Chondrocyte (in vitro differentiated cells): ENCODE data around the gene LAMB4. TPM values are rescaled to one million over a fixed set of nuclear protein-coding genes. Genes with fewer than 3 reads are reported as not detected.
A peak's percentile ranks its signal among the peaks of the same experiment; 100 is the strongest.

Experiments
- DNase-seq: peaks from one replicate; pipeline ENCODE4 v3.0.0; 2021; ENCODE audit warnings: mixed read lengths, low spot score
- H3K27ac Mint-ChIP-seq: one replicate; pipeline ENCODE4 v1.8.0; 2021; ENCODE audit warnings: mild to moderate bottlenecking, moderate library complexity, mixed read lengths; ENCODE audit not compliant: unreplicated experiment
- H3K27me3 Mint-ChIP-seq: 2 replicates; pipeline ENCODE4 v1.8.0; 2021; ENCODE audit warnings: low read depth, mixed read lengths
- H3K36me3 Mint-ChIP-seq: 2 replicates; pipeline ENCODE4 v1.8.0; 2021; ENCODE audit warnings: low read depth, mixed read lengths
- H3K4me1 Mint-ChIP-seq: 2 replicates; pipeline ENCODE4 v1.8.0; 2021; ENCODE audit warnings: low read depth, mild to moderate bottlenecking, mixed read lengths
- H3K4me3 Mint-ChIP-seq: one replicate; pipeline ENCODE4 v1.8.0; 2021; ENCODE audit warnings: mild to moderate bottlenecking, moderate library complexity, mixed read lengths; ENCODE audit not compliant: unreplicated experiment
- H3K9me3 Mint-ChIP-seq: 2 replicates; pipeline ENCODE4 v1.8.0; 2021; ENCODE audit warnings: low read depth, mixed read lengths
- total RNA-seq: library from RNA; stranded (reverse); gene quantifications from 3 replicates; pipeline ENCODE4 v1.2.1, GENCODE V29; 2021
- TF ChIP-seq, protein P1 (sequence below): fragments of 200-600 bp; sonication (generic); IDR thresholded peaks from 2 replicates; pipeline ENCODE4 v1.5.0; 2021; ENCODE audit warnings: antibody characterized with exemption, mild to moderate bottlenecking, moderate library complexity

The LAMB4 gene
- total RNA-seq, 1 donor from 2014 or later, result not detected

DNA sequence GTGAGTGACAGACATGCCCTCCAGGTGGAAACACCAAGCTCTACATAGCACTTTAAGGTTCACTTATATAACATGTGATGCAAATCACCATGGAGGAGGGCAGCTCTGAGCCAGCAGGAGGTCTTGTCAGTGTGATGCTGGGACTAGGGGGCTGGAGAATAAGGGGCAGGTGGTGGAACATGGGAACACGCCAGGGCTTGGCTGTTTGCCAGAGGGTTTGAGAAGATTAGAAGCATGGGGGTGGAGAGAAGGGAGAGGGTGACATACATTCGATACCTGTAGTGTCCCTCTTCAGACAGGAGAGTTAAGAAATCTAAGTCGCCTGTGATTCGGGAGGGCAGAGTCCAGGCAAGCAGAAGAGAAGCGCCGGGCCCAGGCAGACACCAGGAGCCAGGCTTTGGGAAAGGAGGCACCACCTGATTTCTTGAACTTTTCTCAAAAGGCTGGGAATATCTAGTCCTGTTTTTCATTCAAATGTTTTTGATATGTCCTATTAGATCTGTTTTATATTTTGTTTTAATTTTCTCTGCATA is 16.9 kb upstream of the LAMB4 start:
- H3K4me1 Mint-ChIP-seq, result no peaks in the 10 kb centered on the region
- no peaks in the 10 kb centered on the region for H3K27me3 Mint-ChIP-seq
- no peak overlapping the region for H3K4me3 Mint-ChIP-seq
- H3K36me3 Mint-ChIP-seq, result no peaks in the 10 kb centered on the region
- H3K27ac Mint-ChIP-seq, result no peak overlapping the region
- TF ChIP-seq, protein P1, sequence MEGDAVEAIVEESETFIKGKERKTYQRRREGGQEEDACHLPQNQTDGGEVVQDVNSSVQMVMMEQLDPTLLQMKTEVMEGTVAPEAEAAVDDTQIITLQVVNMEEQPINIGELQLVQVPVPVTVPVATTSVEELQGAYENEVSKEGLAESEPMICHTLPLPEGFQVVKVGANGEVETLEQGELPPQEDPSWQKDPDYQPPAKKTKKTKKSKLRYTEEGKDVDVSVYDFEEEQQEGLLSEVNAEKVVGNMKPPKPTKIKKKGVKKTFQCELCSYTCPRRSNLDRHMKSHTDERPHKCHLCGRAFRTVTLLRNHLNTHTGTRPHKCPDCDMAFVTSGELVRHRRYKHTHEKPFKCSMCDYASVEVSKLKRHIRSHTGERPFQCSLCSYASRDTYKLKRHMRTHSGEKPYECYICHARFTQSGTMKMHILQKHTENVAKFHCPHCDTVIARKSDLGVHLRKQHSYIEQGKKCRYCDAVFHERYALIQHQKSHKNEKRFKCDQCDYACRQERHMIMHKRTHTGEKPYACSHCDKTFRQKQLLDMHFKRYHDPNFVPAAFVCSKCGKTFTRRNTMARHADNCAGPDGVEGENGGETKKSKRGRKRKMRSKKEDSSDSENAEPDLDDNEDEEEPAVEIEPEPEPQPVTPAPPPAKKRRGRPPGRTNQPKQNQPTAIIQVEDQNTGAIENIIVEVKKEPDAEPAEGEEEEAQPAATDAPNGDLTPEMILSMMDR, result no peak
- H3K9me3 Mint-ChIP-seq, result no peaks in the 10 kb centered on the region
- no peak for DNase-seq

DNA sequence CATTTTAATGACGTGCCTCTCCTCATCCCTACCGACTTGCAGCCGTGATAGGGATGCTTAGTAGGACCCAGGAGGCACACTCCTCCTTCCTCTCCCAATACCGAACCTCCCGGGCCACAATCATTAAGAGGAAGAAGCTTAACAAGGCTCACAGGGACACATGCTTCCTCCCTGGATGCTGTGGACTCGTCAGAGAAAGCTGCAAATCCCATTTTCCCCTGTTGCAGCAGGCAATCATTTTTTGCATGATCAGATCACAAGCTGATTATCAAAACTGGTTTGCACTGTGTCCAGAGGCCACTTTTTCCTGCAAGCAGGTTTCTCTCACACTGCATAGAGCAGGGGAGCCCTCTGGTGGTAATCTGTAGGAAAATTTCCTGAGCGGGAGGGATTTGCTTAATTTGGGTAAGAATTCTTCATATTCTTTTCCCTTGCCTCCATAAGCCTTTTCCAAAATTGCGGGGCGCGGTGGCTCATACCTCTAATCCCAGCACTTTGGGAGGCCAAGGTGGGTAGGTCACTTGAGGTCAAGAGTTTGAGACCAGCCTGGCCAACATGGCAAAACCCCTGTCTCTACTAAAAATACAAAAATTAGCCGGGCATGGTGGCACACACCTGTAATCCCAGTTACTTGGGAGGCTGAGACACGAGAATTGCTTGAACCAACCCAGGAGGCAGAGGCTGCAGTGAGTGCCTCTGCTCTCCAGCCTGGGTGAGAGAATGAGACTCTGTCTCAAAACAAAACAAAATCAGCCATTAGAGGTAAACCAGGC is 16.1 kb upstream of the LAMB4 start:
- H3K27ac Mint-ChIP-seq, result no peak overlapping the region
- no peaks in the 10 kb centered on the region for H3K4me1 Mint-ChIP-seq
- H3K4me3 Mint-ChIP-seq, result no peak overlapping the region
- DNase-seq, result no peak
- TF ChIP-seq, protein P1, result peak; percentile 98
- no peaks in the 10 kb centered on the region for H3K36me3 Mint-ChIP-seq
- H3K27me3 Mint-ChIP-seq, result no peaks in the 10 kb centered on the region
- no peaks in the 10 kb centered on the region for H3K9me3 Mint-ChIP-seq

DNA sequence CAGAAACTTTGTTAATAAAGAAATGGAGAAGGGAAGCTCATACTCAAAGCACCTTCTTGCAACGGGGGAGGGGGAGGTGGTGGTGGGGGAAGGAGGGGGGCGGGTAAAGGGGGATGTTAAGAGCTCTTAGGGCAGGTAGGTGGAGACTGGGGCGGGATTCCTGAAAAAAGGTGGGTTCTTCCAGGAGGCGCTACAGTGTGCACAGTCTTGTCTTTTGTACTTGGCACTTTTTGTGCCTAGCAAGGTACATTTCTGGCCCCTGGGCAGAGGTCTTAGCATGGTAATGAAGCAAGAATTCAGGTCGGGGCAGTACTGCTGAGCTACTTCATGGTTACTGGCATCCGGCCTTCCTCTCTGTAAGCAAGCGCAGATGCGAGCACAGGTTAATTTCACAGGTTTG is 15.2 kb upstream of the LAMB4 start:
- DNase-seq, result no peak
- H3K4me3 Mint-ChIP-seq, result no peak overlapping the region
- H3K4me1 Mint-ChIP-seq, result peaks cover 2% of the 10 kb centered on the region
- H3K27ac Mint-ChIP-seq, result no peak overlapping the region
- H3K36me3 Mint-ChIP-seq, result no peaks in the 10 kb centered on the region
- TF ChIP-seq, protein P1, result no peak
- no peaks in the 10 kb centered on the region for H3K27me3 Mint-ChIP-seq
- H3K9me3 Mint-ChIP-seq, result no peaks in the 10 kb centered on the region

DNA sequence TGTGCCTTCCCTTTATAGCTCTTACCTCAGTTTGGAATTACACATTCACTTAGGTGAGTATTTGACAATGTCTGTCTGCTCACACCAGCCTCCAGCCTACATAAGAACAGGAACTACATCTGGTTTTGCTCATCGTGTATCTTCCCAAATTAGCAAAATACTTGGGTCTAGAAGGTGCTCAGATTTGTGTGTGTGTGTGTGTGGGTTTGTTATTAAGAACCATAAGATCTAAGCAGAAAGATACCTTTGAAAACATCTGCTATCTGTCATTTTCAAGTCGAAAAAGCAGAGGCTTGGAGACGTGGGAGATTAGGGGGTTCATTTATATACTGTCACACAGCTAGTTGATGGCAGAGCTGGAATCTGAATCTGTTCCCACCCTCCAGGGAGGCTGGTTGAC is 14.8 kb upstream of the LAMB4 start:
- no peak overlapping the region for H3K27ac Mint-ChIP-seq
- H3K9me3 Mint-ChIP-seq, result no peaks in the 10 kb centered on the region
- TF ChIP-seq, protein P1, result no peak
- H3K4me1 Mint-ChIP-seq, result peaks cover 7% of the 10 kb centered on the region
- no peak overlapping the region for H3K4me3 Mint-ChIP-seq
- no peak for DNase-seq
- H3K27me3 Mint-ChIP-seq, result no peaks in the 10 kb centered on the region
- H3K36me3 Mint-ChIP-seq, result no peaks in the 10 kb centered on the region

DNA sequence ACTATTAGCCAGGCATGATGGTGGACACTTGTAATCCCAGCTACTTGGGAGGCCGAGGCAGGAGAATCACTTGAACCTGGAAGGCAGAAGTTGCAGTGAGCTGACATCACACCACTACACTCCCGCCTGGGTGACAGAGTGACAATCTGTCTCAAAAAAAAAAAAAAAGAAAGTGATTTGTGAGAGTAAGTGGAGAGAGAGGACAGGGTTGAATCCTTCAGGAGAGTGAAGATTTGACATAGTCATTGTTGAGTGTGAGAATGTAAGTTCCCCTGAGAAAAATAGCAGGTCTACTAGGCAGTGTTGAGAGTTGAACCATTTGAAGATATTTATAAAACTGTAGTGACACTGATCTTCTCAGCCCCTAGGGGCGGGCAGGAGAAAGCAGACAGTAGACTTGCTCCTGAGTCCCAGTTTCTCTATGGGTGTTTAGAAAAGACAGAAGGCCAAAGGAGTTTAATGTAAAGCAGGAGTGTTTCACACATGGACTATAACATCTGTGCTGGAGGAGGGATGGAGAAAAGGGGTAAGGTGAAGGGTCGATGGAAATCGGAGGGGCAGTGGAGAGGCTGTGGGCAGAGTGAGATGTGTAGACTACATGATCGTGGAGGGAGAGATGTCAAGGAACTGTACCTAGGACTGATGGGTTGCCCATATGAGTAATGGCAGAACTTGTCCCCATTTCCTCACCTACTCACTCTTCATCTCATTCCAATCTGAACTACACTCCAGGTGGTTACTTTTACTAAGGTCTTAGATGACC is 13.7 kb upstream of the LAMB4 start:
- H3K36me3 Mint-ChIP-seq, result no peaks in the 10 kb centered on the region
- H3K4me1 Mint-ChIP-seq, result peaks cover 18% of the 10 kb centered on the region
- H3K27me3 Mint-ChIP-seq, result no peaks in the 10 kb centered on the region
- no peak overlapping the region for H3K27ac Mint-ChIP-seq
- no peaks in the 10 kb centered on the region for H3K9me3 Mint-ChIP-seq
- no peak overlapping the region for H3K4me3 Mint-ChIP-seq
- DNase-seq, result no peak
- TF ChIP-seq, protein P1, result no peak
